DND-41 (cell line): ENCODE data around the gene XYLT1.
"Not testable (repeated sequence)": the region's sequence is repeated elsewhere in the genome, so short reads cannot be mapped to it uniquely, and the experiment has no call there.

Experiments used
- ATAC-seq: fragments of 200-7000 bp; cut with Tn5 transposase; 3 replicates; pipeline ENCODE4 v1.9.1; 2021; ENCODE audit warnings: low read depth; ENCODE audit not compliant: insufficient read depth
- DNase-seq: peaks from one replicate; pipeline ENCODE4 v3.0.0-alpha.2; 2020
- H2AFZ ChIP-seq: 2 replicates; pipeline ENCODE4 v1.6.0; 2012; ENCODE audit warnings: low read depth, low read length
- H3K27ac ChIP-seq: 2 replicates; pipeline ENCODE4 v1.5.1; 2012; ENCODE audit warnings: low read length, inconsistent platforms
- H3K27me3 ChIP-seq: fragments of 200-600 bp; sonication (generic); 2 replicates; pipeline ENCODE4 v1.6.0; 2012; ENCODE audit warnings: low read length, mild to moderate bottlenecking, inconsistent platforms; ENCODE audit not compliant: insufficient read depth, poor library complexity
- H3K36me3 ChIP-seq: 2 replicates; pipeline ENCODE4 v1.5.1; 2012; ENCODE audit warnings: low read length, inconsistent platforms; ENCODE audit not compliant: insufficient read depth
- H3K4me1 ChIP-seq: 2 replicates; pipeline ENCODE4 v1.5.1; 2012; ENCODE audit warnings: mild to moderate bottlenecking, low read length; ENCODE audit not compliant: insufficient read depth
- H3K4me2 ChIP-seq: 2 replicates; pipeline ENCODE4 v1.6.0; 2012; ENCODE audit warnings: mild to moderate bottlenecking, moderate library complexity, low read length, inconsistent platforms; ENCODE audit not compliant: insufficient read depth
- H3K4me3 ChIP-seq, 2 experiments: fragments of 200-600 bp in 1 of 2; shearing (Covaris generic) in 1 of 2; 2 replicates each; pipeline ENCODE4 v1.5.1; 2012 to 2016; ENCODE audit warnings: inconsistent platforms in 2 of 2, low read length in 2 of 2, mild to moderate bottlenecking in 2 of 2, low read depth in 1 of 2, moderate library complexity in 1 of 2
- H3K79me2 ChIP-seq: 2 replicates; pipeline ENCODE4 v1.6.0; 2012; ENCODE audit warnings: low read length, inconsistent platforms; ENCODE audit not compliant: insufficient read depth
- H3K9ac ChIP-seq: 2 replicates; pipeline ENCODE4 v1.6.0; 2012; ENCODE audit warnings: low read depth, mild to moderate bottlenecking, inconsistent platforms, low read length, moderate library complexity
- H3K9me3 ChIP-seq: 2 replicates; pipeline ENCODE4 v1.5.1; 2012; ENCODE audit warnings: low read length, moderate library complexity, mild to moderate bottlenecking, inconsistent platforms; ENCODE audit not compliant: insufficient read depth, severe bottlenecking
- H4K20me1 ChIP-seq: 2 replicates; pipeline ENCODE4 v1.6.0; 2012; ENCODE audit warnings: low read length; ENCODE audit not compliant: insufficient read depth
- CTCF ChIP-seq: IDR thresholded peaks from 2 replicates; pipeline ENCODE4 v1.5.1; 2012; ENCODE audit warnings: borderline replicate concordance, low read length, moderate library complexity, mild to moderate bottlenecking; ENCODE audit not compliant: poor library complexity, severe bottlenecking; ENCODE audit errors: extremely low read depth
- EZH2 ChIP-seq: IDR thresholded peaks from 3 replicates; pipeline ENCODE4 v1.6.1; 2012; ENCODE audit warnings: borderline replicate concordance, low read depth, mild to moderate bottlenecking, moderate library complexity, low read length, inconsistent platforms; ENCODE audit not compliant: severe bottlenecking

XYLT1 gene

GRCh38 chr16:17335826-17336529, 134.8 kb downstream of the XYLT1 start:
- H3K9ac ChIP-seq = no peak overlapping the region
- no peaks in the 10 kb centered on the region for H3K36me3 ChIP-seq
- no peak for TF ChIP-seq EZH2
- no peak for TF ChIP-seq CTCF
- no peaks in the 10 kb centered on the region for H3K27me3 ChIP-seq
- H3K79me2 ChIP-seq = no peaks in the 10 kb centered on the region
- H3K4me3 ChIP-seq = no peak overlapping the region
- no peak overlapping the region for H2AFZ ChIP-seq
- H3K9me3 ChIP-seq = no peaks in the 10 kb centered on the region
- DNase-seq = no peak
- no peaks in the 10 kb centered on the region for H3K4me1 ChIP-seq
- ATAC-seq = no peak
- H3K27ac ChIP-seq = no peak overlapping the region
- H4K20me1 ChIP-seq = no peaks in the 10 kb centered on the region
- H3K4me2 ChIP-seq = no peak overlapping the region

GRCh38 chr16:17335406-17335805, 135.4 kb downstream of the XYLT1 start:
- H3K36me3 ChIP-seq, ATAC-seq, H3K4me1 ChIP-seq, H4K20me1 ChIP-seq, H3K27ac ChIP-seq, H3K4me3 ChIP-seq, H2AFZ ChIP-seq, H3K27me3 ChIP-seq, H3K4me2 ChIP-seq, H3K9ac ChIP-seq, H3K9me3 ChIP-seq, DNase-seq, H3K79me2 ChIP-seq: not testable (repeated sequence)

DNA sequence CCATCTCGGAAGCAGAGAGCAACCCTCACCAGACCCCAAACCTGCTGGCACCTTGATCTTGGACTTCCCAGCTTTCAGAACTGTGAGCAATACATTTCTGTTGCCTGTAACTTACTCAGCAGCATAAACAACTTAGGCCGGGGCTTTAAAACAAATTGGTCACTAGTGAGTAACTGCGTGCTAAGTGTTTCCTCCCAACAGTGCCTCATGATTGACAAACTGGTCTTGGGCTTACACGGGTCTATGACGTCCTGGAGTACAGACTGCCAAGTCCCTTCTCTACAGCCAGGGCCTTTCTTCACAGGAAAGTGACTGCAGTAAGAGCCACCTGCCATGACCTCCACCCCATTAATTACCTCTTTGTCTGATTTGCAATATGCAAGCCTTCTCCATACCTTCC, 136.7 kb downstream of the XYLT1 start:
- no peaks in the 10 kb centered on the region for H3K9me3 ChIP-seq
- H3K4me2 ChIP-seq = no peak overlapping the region
- DNase-seq = no peak
- no peak overlapping the region for H3K27ac ChIP-seq
- no peak overlapping the region for H2AFZ ChIP-seq
- H3K4me3 ChIP-seq = no peak overlapping the region
- no peaks in the 10 kb centered on the region for H3K36me3 ChIP-seq
- H3K79me2 ChIP-seq = no peaks in the 10 kb centered on the region
- ATAC-seq = no peak
- no peak overlapping the region for H3K9ac ChIP-seq
- H3K27me3 ChIP-seq = no peaks in the 10 kb centered on the region
- no peaks in the 10 kb centered on the region for H4K20me1 ChIP-seq
- no peaks in the 10 kb centered on the region for H3K4me1 ChIP-seq
- TF ChIP-seq EZH2 = no peak
- no peak for TF ChIP-seq CTCF

GRCh38 chr16:17333229-17333628, 137.5 kb downstream of the XYLT1 start:
- Histone ChIP-seq H3K9ac (no peak overlapping the region), H4K20me1 (no peaks in the 10 kb centered on the region), H3K4me1 (no peaks in the 10 kb centered on the region), H3K36me3 (no peaks in the 10 kb centered on the region), H3K9me3 (no peaks in the 10 kb centered on the region), H3K27me3 (no peaks in the 10 kb centered on the region), H2AFZ (no peak overlapping the region), H3K4me2 (no peak overlapping the region), H3K79me2 (no peaks in the 10 kb centered on the region), H3K4me3 (no peak overlapping the region), H3K27ac (no peak overlapping the region)
- no peak for DNase-seq
- no peak for TF ChIP-seq EZH2
- TF ChIP-seq CTCF = no peak
- no peak for ATAC-seq
